Pancreas (tissue), 10 donors: ENCODE measurements around the gene ISG20L2. TPM values are rescaled to one million over a fixed set of nuclear protein-coding genes. Genes with fewer than 3 reads are reported as not detected.

ENCODE experiments used
- ATAC-seq, 4 donors: fragments of 200-7000 bp; cut with Tn5 transposase; one replicate each; pipeline versions ENCODE4 v1.8.0 to v1.9.1; 2020; ENCODE audit warnings: mild to moderate bottlenecking in 4 of 4, moderate library complexity in 4 of 4
- DNase-seq, 6 donors: peaks; one replicate each; pipeline ENCODE4 v3.0.0-alpha.2; 2020
- FAIRE-seq: peaks from 2 replicates; lab custom pipeline; 2012; peaks lifted over from hg19 to GRCh38; lab: Jason Lieb, UNC
- H3K27ac ChIP-seq, 4 donors: fragments of 200-600 bp; sonication (generic); 1 replicate in 3 of 4; 2 replicates in 1 of 4; pipeline versions ENCODE4 v1.5.0 to v1.8.0; 2020
- H3K27me3 ChIP-seq, 4 donors: fragments of 200-600 bp; one replicate each; pipeline ENCODE4 v1.8.0; 2021
- H3K36me3 ChIP-seq, 3 donors: fragments of 200-600 bp; sonication (generic) in 1 of 3; one replicate each; pipeline versions ENCODE4 v1.5.0 to v1.8.0; 2020 to 2021
- H3K4me1 ChIP-seq, 3 donors: fragments of 200-600 bp; one replicate each; pipeline ENCODE4 v1.8.0; 2021
- H3K4me3 ChIP-seq, 4 donors: fragments of 200-600 bp; sonication (generic) in 2 of 4; one replicate each; pipeline versions ENCODE4 v1.5.0 to v1.8.0; 2020 to 2021
- H3K9me3 ChIP-seq, 4 donors: fragments of 200-600 bp; one replicate each; pipeline ENCODE4 v1.8.0; 2021
- WGBS, 2 donors: extraction: QIAGEN DNeasy Blood & Tissue Kit; methylation state at CpG; one replicate each; pipeline ENCODE4 v1.1.7; 2013; 5-methylcytosine and 5-hydroxymethylcytosine counted together
- intact Hi-C, 3 donors: fragments of 100-400 bp; cut with DNase I; formaldehyde crosslinking; loops; one replicate each; pipeline versions ENCODE4 v1.11.1 to v1.14.2; 2022
- polyA plus RNA-seq, 2 donors: library from polyadenylated mRNA; stranded (reverse); fragments of 200-250 nt; gene quantifications; one replicate each; pipeline ENCODE4 v1.2.3, GENCODE V29; 2013
- total RNA-seq, 6 donors: library from RNA; stranded (reverse); fragmentation: NEBNext Ultra II Directional in 4 of 6; extraction: Animal tissue kit (Norgen Biotek cat#: 25700) in 4 of 6; gene quantifications; one replicate each; pipeline versions ENCODE4 v1.2.1 to v1.2.4, GENCODE V29; 2021 to 2023
- TF ChIP-seq, protein P1 (sequence below), 4 donors: fragments of 200-600 bp; sonication (generic) in 3 of 4; IDR thresholded peaks; one replicate each; pipeline versions ENCODE4 v1.5.0 to v1.8.0; 2021; ENCODE audit warnings: antibody characterized with exemption in 4 of 4
- donor health status: healthy with polysubstance abuse.
- donor health status: DM: no; HTN: no; CAD: no; lungs with moderate emphysema.
- donor health status: DM: no; HTN: no; CAD: no.
- donor health status: control.
- donor health status: control.
- donor health status: Bipolar disorder and iron deficiency.
- donor health status: DM: yes; HTN: yes; CAD: no.
- donor health status: DM: no; HTN: no; CAD: no.
- donor health status: DM: no; HTN: no; CAD: no.
- donor health status: DM: yes; HTN: yes; CAD: no.

The ISG20L2 gene
- total and polyA plus RNA-seq, 8 donors: 5.2 to 13.2 (median 8.3) TPM

DNA sequence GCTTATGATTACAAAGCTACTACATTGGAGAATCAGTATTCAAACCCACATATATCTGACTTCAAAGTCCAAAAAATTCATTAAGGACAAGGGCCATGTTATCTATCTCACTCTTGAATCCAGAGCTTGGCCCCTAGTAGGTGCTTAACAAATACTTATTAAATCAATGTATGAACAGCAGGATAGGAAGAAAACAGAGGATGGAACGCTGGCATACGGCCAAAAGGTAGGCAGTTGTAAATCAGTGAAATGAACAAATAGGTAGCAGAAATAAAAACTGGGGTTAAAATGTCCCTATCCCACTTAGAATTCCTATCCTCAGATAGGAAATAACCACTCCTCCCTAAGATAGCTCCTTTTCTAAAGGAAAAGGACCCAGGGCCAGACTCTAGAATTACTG, 10.3 kb upstream of the ISG20L2 start:
- no peak for DNase-seq
- TF ChIP-seq, protein P1, sequence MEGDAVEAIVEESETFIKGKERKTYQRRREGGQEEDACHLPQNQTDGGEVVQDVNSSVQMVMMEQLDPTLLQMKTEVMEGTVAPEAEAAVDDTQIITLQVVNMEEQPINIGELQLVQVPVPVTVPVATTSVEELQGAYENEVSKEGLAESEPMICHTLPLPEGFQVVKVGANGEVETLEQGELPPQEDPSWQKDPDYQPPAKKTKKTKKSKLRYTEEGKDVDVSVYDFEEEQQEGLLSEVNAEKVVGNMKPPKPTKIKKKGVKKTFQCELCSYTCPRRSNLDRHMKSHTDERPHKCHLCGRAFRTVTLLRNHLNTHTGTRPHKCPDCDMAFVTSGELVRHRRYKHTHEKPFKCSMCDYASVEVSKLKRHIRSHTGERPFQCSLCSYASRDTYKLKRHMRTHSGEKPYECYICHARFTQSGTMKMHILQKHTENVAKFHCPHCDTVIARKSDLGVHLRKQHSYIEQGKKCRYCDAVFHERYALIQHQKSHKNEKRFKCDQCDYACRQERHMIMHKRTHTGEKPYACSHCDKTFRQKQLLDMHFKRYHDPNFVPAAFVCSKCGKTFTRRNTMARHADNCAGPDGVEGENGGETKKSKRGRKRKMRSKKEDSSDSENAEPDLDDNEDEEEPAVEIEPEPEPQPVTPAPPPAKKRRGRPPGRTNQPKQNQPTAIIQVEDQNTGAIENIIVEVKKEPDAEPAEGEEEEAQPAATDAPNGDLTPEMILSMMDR (IDR thresholded peaks at IDR 0.05): no peak
- 62 to 71% methylated on average over 2 of the region's 2 CpGs for WGBS, 2 donors
- no peaks in the 10 kb centered on the region for H3K27me3 ChIP-seq
- H3K4me1 ChIP-seq: peaks cover 0 to 5% (median 0%) of the 10 kb centered on the region in 3 donors
- FAIRE-seq: no peak
- H3K27ac ChIP-seq: no peak overlapping the region
- H3K36me3 ChIP-seq: peaks cover 0 to 29% (median 6%) of the 10 kb centered on the region in 3 donors
- H3K9me3 ChIP-seq: no peaks in the 10 kb centered on the region
- intact Hi-C loops: no loop called here
- no peak overlapping the region for H3K4me3 ChIP-seq
- ATAC-seq: no peak

DNA sequence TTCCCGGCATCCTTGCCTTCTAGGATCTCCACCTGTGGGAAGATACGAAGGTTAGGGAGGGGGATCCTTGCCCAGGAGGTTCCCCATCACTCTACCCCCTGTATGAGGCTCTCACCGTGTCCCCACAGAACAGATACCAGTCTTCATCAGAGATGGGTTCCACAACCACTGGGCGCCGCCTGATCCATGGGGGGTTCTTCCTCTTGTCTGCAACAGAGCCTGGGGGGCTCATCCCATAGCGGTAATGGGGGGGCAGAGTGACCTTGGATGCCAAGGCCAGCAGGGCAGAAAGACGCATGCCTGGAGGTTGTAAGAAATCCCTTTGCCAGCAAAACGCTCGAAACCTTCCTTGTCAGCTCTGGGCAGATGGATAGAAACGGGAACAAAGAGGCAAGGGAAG, 9.8 kb upstream of the ISG20L2 start:
- intact Hi-C loops: no loop called here
- no peak overlapping the region for H3K4me3 ChIP-seq
- peaks cover 0 to 24% (median 1%) of the 10 kb centered on the region in 3 donors for H3K36me3 ChIP-seq
- no peaks in the 10 kb centered on the region for H3K9me3 ChIP-seq
- FAIRE-seq (no peak), DNase-seq (peak in 1 of 6 donors; percentile 67), ATAC-seq (no peak)
- H3K4me1 ChIP-seq: peaks cover 0 to 5% (median 0%) of the 10 kb centered on the region in 3 donors
- 78 to 83% methylated on average over 10 of the region's 10 CpGs for WGBS, 2 donors
- H3K27me3 ChIP-seq: no peaks in the 10 kb centered on the region
- H3K27ac ChIP-seq: no peak overlapping the region
- TF ChIP-seq, protein P1 (IDR thresholded peaks at IDR 0.05): no peak

DNA sequence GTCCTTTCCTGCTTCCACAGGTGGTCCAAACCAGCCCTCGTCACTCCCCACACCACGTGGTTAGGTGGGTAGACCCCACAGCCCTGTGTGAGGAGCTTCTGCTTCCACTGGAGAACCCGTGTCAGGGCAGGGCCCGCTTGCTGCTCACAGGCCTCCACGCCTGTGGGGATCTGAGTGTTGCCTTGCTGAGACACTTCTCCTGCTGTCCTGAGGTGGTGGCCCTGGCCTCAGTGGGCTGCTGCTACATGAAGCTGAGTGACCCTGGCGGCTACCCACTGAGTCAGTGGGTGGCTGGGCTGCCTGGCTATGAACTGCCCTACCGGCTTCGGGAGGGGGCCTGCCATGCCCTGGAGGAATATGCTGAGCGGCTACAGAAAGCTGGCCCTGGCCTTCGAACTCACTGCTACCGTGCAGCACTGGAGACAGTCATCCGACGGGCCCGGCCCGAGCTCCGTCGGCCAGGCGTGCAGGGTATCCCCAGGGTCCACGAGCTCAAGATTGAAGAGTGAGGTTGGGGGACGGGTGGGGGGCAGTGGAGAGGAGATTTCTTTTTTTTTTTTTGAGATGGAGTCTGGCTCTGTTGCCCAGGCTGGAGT, 5.5 kb upstream of the ISG20L2 start:
- H3K36me3 ChIP-seq: peaks cover 0 to 18% (median 0%) of the 10 kb centered on the region in 3 donors
- TF ChIP-seq, protein P1 (IDR thresholded peaks at IDR 0.05): no peak
- intact Hi-C loops: no loop called here
- 92 to 93% methylated on average over 20 of the region's 20 CpGs for WGBS, 2 donors
- H3K4me3 ChIP-seq: no peak overlapping the region
- ATAC-seq: no peak
- DNase-seq: peak in 1 of 6 donors; percentile 69
- peaks cover 0 to 5% (median 4%) of the 10 kb centered on the region in 3 donors for H3K4me1 ChIP-seq
- no peaks in the 10 kb centered on the region for H3K27me3 ChIP-seq
- H3K27ac ChIP-seq: no peak overlapping the region
- FAIRE-seq: no peak
- no peaks in the 10 kb centered on the region for H3K9me3 ChIP-seq

DNA sequence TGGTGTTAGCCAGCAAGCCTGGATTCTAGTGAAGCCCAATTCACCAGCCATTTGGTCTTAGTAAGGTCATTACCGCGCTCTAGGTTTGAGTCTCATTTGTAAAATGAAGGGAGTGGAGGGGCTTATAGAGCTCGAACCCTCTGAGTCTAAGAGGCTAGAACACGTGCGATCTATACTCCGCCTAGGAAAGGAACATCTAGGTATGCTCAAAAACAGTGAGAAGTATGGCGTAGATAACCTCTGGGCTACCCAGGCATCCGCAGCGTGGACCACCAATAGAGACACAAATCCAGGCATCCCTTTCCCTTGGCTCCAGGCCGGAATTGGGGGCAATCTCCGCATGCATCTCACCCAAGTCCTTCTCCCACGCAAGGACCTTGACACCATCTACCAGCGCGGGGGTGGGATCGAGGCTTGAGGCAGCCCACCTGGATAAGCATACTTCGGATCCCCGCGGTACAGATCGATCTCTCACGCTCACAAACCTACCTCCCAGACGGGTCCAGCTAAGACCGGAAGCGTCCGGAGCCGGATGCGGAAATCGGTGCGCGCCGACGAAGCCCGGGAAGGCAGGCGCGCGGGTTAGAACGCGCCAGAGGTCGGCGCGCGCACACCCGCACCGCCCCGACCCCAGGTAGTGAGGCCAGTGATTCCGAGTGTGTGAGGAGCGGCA, 504 bp downstream of the ISG20L2 start, which contains the start of gene METTL25B:
TSS of gene METTL25B (plus strand) at position 544 of the 673 bp plus-strand sequence. CDS start 636 bp downstream, outside the sequence.
- intact Hi-C loops: loop anchor here in 2 of 3 donors (5.0 kb wide), 1 partner anchor 36 kb away; no protein-coding TSS in a partner anchor

More for the DNA sequence above, 504 bp downstream of the ISG20L2 start, which contains the start of gene METTL25B:
- peak within 1 kb of the TSS; percentile 61 to 86 (median 70) for H3K4me3 ChIP-seq
- no peaks in the 10 kb centered on the region for H3K27me3 ChIP-seq
- no peak for FAIRE-seq
- H3K4me1 ChIP-seq: peaks cover 28 to 39% (median 34%) of the 10 kb centered on the region in 3 donors
- TF ChIP-seq, protein P1 (IDR thresholded peaks at IDR 0.05): no peak
- H3K9me3 ChIP-seq: no peaks in the 10 kb centered on the region
- WGBS, 2 donors: 0 to 1% methylated on average over 46 of the region's 46 CpGs
- H3K27ac ChIP-seq: peak within 1 kb of the TSS; percentile 91 to 98 (median 96)
- peaks cover 6 to 15% (median 8%) of the 10 kb centered on the region in 3 donors for H3K36me3 ChIP-seq
- peak; percentile 76 to 86 (median 84) for ATAC-seq
- DNase-seq: peak; percentile 76 to 90 (median 84)
